ENCODE measurements around the gene RPTOR.

DNA sequence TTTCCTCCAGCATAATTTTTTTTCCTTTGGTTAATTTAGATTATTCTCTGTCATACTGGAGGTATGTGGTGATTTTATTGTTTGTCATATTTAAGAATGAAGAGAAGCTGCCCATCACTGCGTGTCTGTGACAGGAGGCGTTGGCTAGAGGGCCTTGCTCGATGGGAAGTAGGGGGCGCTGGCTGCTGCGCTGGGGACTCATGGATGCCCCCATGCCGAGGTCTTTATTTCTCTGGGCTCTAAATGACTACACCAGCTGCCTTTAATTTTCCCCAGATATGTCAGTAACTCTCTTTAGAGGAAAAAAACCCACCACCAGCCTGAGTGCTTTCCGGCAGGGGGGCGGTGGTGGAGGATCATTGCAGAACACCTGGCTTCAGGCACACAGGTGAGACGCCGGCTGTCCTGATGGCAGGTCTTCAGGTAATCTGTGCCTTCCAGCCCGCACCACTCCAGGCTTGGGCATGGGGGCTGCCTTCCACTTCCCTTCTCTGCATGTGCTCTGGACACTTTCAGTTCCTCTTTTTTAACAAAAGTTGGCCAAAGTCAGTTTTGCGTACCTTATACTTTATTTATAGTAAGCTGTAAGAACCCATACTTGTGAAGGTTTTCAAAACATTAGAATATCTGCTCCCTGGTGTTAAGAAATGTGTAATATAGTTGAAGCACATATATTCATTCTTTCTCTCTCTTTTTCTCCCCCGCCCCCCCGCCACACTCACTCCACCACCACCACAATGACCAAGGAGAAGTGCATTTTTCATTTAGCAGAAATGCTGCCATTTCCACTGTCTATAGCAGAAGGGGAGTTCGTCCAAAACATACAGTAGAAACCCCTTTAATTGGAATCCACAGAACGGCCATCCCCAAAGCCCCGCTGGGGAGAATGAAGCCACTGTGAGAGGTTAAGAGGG is 192.7 kb downstream of the RPTOR start:
- TF ChIP-seq, protein P1, sequence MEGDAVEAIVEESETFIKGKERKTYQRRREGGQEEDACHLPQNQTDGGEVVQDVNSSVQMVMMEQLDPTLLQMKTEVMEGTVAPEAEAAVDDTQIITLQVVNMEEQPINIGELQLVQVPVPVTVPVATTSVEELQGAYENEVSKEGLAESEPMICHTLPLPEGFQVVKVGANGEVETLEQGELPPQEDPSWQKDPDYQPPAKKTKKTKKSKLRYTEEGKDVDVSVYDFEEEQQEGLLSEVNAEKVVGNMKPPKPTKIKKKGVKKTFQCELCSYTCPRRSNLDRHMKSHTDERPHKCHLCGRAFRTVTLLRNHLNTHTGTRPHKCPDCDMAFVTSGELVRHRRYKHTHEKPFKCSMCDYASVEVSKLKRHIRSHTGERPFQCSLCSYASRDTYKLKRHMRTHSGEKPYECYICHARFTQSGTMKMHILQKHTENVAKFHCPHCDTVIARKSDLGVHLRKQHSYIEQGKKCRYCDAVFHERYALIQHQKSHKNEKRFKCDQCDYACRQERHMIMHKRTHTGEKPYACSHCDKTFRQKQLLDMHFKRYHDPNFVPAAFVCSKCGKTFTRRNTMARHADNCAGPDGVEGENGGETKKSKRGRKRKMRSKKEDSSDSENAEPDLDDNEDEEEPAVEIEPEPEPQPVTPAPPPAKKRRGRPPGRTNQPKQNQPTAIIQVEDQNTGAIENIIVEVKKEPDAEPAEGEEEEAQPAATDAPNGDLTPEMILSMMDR (IDR thresholded peaks at IDR 0.05): no peak
- no peak for TF ChIP-seq POLR2A (IDR thresholded peaks at IDR 0.05; ENCODE audit: low read depth)
- no peak for TF ChIP-seq POLR2AphosphoS5 (IDR thresholded peaks at IDR 0.05)

Measured in esophagus muscularis mucosa (tissue), 3 donors.